DND-41 (cell line): ENCODE measurements around the gene RFC5.

Experiments
- EZH2 ChIP-seq: IDR thresholded peaks from 3 replicates; pipeline ENCODE4 v1.6.1; 2012; ENCODE audit warnings: borderline replicate concordance, low read depth, mild to moderate bottlenecking, moderate library complexity, low read length, inconsistent platforms; ENCODE audit not compliant: severe bottlenecking
- TF ChIP-seq, protein P1 (sequence below): IDR thresholded peaks from 2 replicates; pipeline ENCODE4 v1.5.1; 2012; ENCODE audit warnings: borderline replicate concordance, low read length, moderate library complexity, mild to moderate bottlenecking; ENCODE audit not compliant: poor library complexity, severe bottlenecking; ENCODE audit errors: extremely low read depth

DNA sequence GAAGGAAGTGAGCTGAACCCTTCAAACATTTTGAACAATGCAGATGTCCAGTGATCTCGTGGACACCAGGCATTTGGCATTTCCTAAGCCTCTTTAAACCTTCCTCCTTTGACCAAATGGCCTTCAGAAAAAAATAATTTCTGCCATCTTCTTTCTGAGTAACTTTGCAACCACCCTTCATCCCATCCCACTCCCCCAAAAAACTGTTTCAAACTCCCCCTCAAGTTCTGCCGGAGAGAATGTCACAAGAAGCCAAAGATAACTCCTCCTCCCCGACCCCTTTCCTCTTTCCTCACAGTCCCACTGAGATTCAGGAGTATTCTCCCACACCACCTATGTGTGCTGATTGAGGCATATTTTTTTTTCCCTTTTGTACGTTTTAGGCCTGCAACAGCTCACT, 49.5 kb upstream of the RFC5 start:
- TF ChIP-seq, protein P1, sequence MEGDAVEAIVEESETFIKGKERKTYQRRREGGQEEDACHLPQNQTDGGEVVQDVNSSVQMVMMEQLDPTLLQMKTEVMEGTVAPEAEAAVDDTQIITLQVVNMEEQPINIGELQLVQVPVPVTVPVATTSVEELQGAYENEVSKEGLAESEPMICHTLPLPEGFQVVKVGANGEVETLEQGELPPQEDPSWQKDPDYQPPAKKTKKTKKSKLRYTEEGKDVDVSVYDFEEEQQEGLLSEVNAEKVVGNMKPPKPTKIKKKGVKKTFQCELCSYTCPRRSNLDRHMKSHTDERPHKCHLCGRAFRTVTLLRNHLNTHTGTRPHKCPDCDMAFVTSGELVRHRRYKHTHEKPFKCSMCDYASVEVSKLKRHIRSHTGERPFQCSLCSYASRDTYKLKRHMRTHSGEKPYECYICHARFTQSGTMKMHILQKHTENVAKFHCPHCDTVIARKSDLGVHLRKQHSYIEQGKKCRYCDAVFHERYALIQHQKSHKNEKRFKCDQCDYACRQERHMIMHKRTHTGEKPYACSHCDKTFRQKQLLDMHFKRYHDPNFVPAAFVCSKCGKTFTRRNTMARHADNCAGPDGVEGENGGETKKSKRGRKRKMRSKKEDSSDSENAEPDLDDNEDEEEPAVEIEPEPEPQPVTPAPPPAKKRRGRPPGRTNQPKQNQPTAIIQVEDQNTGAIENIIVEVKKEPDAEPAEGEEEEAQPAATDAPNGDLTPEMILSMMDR, result no peak
- no peak for TF ChIP-seq EZH2
